Measurements from ENCODE around the gene MRPL12.
A peak's percentile ranks its signal among the peaks of the same experiment; 100 is the strongest.

Gene MRPL12

DNA sequence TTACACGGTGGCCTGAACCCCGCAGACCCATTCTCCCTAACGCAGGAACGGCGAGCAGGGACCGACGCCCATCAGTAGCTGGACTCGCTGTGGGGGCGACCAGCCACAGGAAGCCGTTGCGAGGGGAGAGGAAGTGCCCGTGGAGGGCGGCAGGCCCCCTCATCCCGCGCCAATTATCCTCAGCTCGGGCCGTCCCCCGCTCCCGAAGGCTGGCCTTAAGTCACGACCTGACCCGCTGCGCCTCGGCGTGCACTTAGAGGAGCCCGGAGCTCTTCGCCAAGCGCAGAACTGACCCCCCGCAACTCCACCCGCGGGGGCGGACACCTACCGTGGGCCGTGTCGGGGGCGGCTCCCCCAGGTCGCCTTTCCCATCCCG, 20.0 kb upstream of the MRPL12 start:
- no peak for DNase-seq

DNA sequence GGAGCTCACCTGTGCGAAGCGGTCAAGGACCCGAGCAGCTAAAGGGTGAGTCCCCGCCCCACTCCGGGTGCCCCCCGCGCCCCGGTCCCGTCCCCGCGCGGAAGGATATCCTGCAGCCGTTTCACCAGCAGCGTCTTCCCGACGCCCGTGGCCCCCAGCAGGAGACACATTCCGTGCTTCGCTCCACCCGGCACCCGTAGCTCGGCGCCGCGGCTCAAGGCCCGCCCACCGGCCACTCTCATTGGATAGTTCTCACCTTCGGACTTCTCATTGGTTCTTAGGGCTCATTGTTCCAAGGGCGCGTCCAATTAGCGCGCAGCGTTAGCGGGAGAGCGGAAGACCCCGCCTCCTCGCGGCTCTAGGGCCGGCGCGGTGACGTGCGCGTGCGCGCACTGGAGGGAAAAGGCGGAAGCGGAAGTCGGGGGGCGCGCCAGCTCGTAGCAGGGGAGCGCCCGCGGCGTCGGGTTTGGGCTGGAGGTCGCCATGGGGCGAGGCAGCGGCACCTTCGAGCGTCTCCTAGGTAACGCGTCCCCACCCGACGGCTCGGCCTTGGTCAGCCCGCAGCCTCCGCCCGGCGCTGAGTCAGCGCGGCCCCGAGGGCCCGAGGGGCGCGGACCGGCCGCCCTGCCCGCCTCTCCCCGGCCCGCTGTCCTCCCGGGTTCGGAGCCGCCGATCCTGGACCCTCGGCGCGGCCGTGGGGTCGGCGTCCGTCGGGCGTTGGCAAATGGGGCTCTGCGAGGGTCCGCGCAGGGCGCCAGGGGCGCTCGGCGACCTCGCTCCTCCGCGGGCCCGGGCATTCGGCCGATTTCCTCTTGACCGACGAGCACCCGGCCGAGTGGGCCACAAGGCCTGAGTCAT, 19.4 kb upstream of the MRPL12 start, which contains the start of the genes ARL16 and HGS:
Gene ARL16, minus strand, starts transcription at position 214 of the 858 bp plus-strand sequence. Its CDS starts 44 bp downstream, at position 170.
Gene HGS, plus strand, starts transcription at position 428 of the 858 bp plus-strand sequence. Its CDS starts 56 bp downstream, at position 484.
- peak; percentile 95 for DNase-seq

DNA sequence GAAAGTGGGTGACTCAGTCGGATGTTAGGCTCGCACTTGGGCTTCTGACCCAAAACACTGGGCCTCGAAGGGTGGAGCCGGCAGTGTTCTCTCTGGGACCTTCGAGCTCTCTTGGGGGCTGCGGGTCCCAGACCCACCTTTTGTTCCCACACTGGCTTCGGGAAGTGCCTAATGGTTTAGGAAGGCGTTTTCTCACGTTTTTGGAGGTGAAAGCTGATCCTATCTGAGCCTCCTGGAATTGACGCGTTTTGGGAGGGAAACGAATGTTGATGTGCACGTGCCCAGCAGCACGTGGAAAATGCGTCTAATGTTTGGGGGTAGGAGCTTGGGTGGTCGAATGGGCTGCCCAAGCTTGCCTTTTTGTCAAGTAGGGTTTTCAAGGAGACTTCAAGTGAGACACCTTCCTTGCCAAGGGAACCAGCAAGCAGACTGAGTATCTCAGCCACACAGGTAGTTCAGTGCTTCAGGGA, 18.7 kb upstream of the MRPL12 start:
- DNase-seq: no peak

DNA sequence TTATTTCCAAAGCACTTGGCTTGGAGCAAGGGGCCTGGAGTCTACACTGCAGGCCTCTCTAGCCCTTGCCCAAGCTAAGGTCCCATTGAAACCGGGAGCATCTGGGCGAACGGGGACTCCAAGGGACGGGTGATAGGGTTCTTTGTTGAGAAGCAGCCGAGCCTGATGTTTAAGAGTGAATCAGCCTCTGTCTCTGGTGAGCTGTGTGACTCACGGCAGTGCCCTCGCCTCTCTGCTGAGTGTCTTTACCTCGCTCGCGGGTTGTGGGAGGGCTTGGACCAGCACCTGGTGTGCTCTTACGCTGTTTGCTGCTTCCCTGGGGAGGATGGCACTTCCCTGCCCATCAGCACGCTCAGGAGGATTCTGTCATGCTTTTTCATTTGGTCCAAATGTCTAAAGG, 18.1 kb upstream of the MRPL12 start:
- no peak for DNase-seq

DNA sequence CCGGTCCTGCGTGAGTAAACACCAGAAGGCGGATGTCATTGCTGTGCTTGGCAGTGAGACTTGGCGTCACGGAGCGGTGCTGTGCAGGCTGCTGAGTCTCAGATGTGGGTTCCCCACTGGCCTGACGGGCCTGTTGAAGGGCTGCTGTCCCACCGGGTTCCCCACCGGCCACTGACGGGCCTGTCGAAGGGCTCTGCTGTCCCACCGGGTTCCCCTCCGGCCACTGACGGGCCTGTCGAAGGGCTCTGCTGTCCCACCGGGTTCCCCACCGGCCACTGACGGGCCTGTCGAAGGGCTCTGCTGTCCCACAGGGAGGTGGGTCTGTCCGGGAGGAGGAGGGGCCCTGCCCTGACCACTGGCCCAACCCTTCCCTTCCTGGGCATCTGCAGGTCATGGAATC, 16.6 kb upstream of the MRPL12 start:
- DNase-seq: no peak

DNA sequence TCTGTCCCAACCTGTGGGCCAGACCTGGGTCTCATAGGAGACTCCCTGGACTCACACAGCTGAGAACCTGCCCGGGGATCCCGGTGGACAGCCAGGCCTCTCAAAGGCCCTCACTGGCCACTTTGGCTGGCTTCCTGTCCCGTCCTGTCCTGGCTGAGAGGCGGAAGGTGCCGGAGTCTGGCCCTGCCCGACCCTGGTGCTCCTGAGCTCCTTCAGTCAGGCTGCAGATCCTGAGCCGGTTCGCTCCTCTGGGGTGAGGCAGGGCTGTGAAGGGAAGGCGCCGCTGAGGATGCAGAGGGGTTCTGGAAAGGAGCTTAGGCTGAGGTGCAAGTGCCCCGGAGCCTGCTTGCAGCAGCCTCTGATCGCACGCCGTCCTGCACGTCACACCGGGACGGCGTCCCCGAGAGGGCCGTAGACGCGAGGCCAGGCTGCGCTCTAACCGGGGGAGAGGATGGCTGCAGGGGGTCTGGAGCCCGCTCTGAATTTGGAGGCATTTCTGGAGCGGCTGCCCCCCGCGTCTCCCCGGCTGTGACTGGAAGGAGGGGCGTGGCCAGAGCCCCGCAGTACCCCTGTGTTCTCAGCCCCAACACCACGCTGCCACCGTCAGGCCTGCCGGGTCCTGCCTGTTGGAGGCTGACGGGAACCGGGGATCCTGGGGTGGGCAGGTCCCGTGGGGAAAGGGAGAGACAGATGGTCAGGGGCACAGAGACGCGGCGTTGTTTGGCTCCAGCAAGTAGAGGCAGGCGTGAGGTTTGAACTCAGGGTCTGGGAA, 15.2 kb upstream of the MRPL12 start:
- no peak for DNase-seq

DNA sequence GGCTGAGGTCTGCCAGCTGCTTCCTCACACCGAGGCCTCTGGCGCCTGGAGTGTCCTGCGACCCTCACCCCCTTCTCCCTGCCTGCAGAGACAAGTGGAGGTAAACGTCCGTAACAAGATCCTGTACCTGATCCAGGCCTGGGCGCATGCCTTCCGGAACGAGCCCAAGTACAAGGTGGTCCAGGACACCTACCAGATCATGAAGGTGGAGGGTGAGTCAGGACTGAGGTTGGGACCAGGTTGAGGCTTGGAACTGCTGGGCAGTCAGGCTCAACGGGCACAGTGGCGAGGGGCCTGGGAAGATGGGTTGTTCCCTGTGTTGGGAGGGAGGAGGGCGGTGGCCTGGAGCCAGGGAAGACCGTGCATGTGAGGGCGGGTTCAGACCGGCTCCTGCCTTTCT, 14.6 kb upstream of the MRPL12 start:
- no peak for DNase-seq

DNA sequence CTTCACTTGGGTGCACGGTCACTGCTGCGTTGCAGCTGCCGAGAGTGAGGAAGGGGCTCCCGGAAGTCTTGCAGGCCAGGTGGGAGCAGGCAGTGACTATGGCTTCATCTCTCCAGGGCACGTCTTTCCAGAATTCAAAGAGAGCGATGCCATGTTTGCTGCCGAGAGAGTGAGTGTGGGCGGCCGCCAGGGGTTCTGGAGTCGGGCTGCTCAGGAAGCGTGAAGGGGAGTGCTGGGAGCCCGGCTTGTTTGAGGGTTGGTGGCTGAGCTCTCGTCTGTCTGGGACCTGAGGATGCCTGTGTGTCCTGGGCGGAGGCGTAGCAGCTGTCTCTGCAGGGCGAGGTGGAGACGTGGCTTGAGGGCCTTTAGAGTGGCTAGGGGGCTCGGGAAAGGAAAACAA, 13.1 kb upstream of the MRPL12 start:
- no peak for DNase-seq

DNA sequence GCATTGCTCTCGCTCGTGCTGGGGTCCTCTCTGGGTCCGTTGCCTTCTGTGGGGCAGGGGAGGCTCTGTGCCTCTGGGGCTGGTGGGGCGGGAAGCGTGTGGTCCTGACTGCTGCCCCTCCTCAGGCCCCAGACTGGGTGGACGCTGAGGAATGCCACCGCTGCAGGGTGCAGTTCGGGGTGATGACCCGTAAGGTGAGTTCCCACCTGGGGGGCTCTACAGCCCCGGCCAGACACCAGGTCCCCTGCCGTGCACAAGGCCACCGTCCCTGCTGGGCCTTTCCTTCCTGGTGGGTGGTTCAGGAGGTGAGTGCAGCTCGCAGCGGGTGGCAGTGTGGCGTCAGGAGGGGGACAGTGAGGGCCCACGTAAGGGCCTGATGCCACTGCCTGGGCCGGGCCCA, 12.6 kb upstream of the MRPL12 start:
- no peak for DNase-seq

DNA sequence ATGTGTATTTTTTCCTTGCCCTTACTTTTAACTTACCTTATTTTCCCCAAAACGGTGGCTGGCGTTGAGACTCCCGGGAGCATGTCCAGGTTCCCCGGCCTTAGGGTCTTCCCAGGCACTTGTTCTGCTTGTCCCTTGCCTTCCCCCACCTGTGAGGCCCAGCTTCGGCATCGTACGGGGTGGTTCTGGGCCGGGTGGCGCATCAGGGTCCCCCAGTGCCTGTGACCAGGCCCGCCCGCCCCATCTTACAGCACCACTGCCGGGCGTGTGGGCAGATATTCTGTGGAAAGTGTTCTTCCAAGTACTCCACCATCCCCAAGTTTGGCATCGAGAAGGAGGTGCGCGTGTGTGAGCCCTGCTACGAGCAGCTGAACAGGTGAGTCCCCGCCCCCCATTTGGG, 12.0 kb upstream of the MRPL12 start:
- no peak for DNase-seq

DNA sequence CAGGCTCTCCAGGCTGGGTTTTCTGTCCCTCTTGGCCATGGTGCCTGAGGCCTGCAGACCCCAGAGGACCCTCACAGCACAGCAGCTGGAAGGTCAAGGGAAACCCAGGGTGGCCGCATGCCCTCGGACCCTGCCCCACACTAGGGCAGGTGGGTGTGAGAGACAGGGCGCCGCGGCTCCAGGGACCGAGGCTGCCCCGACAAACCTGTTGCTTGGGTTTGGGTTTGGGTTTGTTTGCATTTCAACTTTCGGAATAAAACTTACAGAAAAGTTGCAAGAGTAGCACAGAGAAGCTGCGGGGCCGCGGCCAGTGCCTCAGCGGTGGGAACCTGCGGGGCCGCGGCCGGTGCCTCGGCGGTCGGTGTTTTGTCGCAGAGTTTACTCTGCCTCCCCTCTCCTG, 11.6 kb upstream of the MRPL12 start:
- DNase-seq: no peak

DNA sequence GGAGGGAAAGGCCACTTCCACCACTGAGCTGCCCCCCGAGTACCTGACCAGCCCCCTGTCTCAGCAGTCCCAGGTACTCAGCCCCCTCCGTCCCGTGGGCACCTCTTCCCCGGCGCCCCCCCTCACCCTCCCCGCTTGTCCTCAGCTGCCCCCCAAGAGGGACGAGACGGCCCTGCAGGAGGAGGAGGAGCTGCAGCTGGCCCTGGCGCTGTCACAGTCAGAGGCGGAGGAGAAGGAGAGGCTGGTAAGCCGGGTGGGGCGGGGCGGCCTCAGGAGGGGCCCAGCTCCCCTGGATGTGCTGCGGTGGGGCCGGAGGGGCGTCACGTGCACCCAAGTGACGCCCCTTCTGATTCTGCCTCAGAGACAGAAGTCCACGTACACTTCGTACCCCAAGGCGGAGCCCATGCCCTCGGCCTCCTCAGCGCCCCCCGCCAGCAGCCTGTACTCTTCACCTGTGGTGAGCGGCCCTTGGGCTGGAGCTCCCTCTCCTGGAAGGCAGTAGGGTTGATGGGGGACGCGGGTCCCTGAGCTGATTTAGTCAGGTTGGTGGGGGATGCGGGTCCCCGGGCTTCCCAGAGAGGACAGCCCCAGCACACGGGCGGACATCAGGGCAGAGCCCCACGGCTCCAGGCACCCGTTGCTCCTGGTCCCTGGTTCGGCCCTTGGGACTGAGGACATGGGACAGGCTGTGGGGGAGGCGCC, 9.5 kb upstream of the MRPL12 start:
- DNase-seq: no peak

DNA sequence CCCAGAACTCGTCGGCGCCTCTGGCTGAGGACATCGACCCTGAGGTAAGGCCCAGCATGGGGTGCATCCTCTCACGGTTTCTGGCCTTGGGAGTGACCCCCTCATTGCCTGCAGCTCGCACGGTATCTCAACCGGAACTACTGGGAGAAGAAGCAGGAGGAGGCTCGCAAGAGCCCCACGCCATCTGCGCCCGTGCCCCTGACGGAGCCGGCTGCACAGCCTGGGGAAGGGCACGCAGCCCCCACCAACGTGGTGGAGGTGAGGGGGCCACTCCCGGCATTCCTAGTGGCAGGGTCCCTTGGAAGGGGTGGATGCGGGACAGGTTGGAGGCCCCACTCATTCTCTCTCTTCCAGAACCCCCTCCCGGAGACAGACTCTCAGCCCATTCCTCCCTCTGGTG, 8.4 kb upstream of the MRPL12 start:
- no peak for DNase-seq

DNA sequence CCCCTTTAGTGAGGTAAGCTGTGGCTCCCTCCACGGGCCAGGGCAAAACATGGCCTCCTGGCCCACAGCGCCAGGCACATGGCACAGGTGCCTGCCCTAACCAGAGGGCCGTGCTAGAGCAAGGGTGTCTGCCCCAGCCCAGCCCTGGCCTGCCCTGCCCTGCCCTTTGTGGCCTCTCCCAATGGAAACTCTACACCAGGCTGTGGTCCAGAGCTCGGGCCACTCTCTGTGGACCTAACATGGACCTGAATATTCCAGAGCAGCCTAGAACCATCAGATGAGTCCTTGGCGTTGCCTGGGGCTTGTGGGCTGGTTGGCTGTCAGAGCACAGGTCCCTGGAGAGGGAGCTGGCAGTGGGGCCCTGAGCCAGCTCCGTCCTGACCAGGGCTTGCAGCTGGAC, 8.0 kb upstream of the MRPL12 start:
- DNase-seq: no peak

DNA sequence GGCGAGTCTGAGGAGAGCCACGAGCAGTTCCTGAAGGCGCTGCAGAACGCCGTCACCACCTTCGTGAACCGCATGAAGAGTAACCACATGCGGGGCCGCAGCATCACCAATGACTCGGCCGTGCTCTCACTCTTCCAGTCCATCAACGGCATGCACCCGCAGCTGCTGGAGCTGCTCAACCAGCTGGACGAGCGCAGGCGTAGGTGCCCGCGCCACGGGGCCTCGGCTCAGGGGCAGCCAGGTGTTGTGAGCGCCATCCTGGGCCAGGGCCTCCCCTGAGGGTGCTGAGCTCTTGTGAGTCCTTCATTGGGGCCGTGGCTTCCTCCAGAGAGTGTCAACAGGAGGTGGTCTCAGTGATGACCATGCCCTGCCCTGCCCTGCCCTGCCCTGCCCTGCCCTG, 7.4 kb upstream of the MRPL12 start:
- DNase-seq: no peak

DNA sequence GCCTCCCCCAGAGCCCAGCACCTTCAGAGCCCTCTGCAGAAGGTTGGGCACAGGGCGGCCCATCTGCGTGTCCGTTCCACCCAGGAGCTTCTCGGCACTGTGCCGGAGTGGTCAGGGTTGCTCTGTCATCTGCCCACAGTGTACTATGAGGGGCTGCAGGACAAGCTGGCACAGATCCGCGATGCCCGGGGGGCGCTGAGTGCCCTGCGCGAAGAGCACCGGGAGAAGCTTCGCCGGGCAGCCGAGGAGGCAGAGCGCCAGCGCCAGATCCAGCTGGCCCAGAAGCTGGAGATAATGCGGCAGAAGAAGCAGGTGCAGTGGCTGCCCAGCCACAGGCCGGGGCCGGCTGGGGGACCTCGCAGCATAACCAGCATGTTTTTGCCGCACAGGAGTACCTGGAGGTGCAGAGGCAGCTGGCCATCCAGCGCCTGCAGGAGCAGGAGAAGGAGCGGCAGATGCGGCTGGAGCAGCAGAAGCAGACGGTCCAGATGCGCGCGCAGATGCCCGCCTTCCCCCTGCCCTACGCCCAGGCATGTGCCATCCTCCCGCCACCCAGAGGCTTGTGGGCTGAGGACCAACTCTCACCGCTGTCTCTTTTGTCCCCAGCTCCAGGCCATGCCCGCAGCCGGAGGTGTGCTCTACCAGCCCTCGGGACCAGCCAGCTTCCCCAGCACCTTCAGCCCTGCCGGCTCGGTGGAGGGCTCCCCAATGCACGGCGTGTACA, 6.8 kb upstream of the MRPL12 start:
- no peak for DNase-seq

DNA sequence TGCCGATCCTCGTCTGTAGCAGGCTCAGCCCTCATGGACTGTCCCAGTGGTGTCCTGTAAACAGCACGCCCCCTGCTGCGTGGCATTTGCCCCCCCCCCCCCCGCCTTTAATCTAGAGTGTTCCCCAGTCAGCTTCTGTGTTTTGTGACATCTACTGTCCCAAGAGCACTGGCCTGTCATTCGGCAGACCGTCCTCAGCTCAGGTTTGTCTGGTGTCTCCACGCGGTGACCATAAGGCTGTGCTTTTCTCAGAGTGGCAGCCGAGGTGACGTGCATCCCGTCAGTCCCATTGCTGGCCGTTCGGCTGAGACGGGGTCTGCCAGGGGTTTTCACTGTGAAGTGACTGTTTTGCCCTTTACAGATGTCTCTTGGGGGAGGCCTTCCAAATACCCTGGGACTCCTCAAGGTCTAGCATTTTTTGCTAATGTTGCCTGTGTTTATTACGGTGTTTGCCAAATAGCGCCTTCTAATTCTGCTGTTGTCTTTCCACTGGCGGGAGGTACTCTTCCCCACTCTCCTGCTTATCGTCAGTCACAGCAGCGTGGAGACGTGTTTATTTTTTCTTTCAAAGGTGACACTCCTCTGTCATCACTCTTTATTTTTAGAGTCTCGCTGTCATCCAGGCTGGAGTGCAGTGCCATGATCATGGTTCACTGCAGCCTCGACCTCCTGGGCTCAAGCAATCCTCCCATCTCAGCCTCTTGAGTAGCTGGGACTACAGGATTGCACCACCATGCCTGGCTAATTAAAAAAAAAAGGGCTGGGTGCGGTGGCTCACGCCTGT, 5.7 kb upstream of the MRPL12 start:
- DNase-seq: no peak

DNA sequence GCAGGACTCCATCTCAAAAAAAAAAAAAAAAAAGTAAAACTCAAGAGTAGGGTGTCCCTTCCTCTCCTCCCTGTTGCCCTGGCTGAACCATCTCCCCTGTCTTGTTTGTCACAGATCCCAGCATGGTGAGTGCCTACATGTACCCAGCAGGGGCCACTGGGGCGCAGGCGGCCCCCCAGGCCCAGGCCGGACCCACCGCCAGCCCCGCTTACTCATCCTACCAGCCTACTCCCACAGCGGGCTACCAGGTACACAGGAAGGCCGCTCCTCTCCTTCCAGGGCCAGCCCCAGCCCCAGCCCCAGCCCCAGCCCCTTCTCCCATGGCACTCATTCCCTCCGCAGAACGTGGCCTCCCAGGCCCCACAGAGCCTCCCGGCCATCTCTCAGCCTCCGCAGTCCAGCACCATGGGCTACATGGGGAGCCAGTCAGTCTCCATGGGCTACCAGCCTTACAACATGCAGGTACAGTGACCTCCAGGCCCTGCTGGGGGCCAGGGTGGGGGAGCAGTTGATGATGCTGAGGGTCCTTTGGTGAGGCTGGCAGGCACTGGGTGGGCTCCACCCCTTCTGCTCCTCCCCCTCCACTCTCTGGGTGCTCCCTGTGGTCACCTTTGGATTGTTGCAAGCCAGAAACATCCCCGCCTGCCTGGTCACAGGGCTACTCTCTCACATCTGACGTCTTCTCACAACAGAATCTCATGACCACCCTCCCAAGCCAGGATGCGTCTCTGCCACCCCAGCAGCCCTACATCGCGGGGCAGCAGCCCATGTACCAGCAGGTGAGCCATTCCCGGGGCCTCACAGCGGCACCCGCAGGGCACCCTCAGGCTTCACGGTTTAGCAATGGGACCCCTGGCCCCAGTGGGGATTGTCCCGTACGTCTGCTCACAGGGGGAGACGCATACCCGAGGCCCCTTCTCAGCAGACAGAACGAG, 2.5 kb upstream of the MRPL12 start:
- DNase-seq: no peak

DNA sequence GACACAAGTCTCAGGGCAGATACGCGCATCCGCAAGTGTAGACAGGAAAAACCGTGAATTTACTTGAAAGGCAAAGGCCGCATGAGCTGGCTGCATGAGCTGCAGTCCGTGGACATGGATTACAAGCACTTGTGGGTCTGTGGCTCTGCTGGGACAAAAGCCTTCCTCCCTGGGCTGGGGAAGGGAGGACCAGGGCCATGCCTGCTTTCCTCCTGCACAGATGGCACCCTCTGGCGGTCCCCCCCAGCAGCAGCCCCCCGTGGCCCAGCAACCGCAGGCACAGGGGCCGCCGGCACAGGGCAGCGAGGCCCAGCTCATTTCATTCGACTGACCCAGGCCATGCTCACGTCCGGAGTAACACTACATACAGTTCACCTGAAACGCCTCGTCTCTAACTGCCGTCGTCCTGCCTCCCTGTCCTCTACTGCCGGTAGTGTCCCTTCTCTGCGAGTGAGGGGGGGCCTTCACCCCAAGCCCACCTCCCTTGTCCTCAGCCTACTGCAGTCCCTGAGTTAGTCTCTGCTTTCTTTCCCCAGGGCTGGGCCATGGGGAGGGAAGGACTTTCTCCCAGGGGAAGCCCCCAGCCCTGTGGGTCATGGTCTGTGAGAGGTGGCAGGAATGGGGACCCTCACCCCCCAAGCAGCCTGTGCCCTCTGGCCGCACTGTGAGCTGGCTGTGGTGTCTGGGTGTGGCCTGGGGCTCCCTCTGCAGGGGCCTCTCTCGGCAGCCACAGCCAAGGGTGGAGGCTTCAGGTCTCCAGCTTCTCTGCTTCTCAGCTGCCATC, 1.7 kb upstream of the MRPL12 start:
- DNase-seq: no peak

Measured in activated T-cell treated with anti-CD3 and anti-CD28 coated beads for 4 hours (primary cell).